ENCODE data around the gene SYT14.

DNA sequence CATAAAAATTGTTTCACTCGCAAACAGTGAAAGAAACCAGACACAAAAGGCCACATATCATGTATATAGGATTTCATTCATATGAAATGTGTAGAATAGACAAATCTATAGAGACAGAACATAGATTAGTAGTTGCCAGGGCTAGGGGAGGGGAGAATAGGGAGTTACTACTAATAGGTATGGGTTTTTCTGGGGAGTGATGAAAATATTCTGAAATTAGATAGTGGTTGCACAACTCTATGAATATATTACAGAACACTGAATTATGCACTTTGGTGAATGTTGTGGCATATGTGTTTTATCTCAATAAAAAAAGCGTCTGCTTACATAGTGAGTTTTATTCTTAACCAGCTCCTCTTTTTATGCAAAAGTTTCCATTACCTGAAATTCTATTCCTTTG is 21.6 kb downstream of the SYT14 start:
- TF ChIP-seq EP300 (IDR thresholded peaks at IDR 0.05) (no peak), POLR2AphosphoS5 (IDR thresholded peaks at IDR 0.05) (no peak)
- TF ChIP-seq, protein P1, sequence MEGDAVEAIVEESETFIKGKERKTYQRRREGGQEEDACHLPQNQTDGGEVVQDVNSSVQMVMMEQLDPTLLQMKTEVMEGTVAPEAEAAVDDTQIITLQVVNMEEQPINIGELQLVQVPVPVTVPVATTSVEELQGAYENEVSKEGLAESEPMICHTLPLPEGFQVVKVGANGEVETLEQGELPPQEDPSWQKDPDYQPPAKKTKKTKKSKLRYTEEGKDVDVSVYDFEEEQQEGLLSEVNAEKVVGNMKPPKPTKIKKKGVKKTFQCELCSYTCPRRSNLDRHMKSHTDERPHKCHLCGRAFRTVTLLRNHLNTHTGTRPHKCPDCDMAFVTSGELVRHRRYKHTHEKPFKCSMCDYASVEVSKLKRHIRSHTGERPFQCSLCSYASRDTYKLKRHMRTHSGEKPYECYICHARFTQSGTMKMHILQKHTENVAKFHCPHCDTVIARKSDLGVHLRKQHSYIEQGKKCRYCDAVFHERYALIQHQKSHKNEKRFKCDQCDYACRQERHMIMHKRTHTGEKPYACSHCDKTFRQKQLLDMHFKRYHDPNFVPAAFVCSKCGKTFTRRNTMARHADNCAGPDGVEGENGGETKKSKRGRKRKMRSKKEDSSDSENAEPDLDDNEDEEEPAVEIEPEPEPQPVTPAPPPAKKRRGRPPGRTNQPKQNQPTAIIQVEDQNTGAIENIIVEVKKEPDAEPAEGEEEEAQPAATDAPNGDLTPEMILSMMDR (IDR thresholded peaks at IDR 0.05) = no peak
